KOPT-K1 (cell line): Measurements from ENCODE around the gene LORICRIN.

Experiments
- H3K27ac ChIP-seq: fragments of 200-600 bp; sonication (generic); 2 replicates; pipeline ENCODE4 v1.5.1; 2016; ENCODE audit warnings: antibody characterized with exemption, mild to moderate bottlenecking, low read depth, low read length; ENCODE audit not compliant: poor library complexity, severe bottlenecking
- H3K36me3 ChIP-seq: fragments of 200-600 bp; sonication (generic); 2 replicates; pipeline ENCODE4 v1.5.1; 2017; ENCODE audit warnings: antibody characterized with exemption, mild to moderate bottlenecking, low read length, moderate library complexity; ENCODE audit not compliant: insufficient read depth
- H3K9me3 ChIP-seq: fragments of 200-600 bp; sonication (generic); 2 replicates; pipeline ENCODE4 v1.5.1; 2017; ENCODE audit warnings: antibody characterized with exemption, low read length, mild to moderate bottlenecking; ENCODE audit not compliant: insufficient read depth, poor library complexity, severe bottlenecking

The LORICRIN gene

GRCh38 chr1:153307221-153307600 lies 47.7 kb downstream of the LORICRIN start:
- no peak overlapping the region for H3K27ac ChIP-seq
- no peaks in the 10 kb centered on the region for H3K9me3 ChIP-seq
- H3K36me3 ChIP-seq, result no peaks in the 10 kb centered on the region

- no peak overlapping the region for H3K27ac ChIP-seq
- no peaks in the 10 kb centered on the region for H3K9me3 ChIP-seq
- H3K36me3 ChIP-seq, result no peaks in the 10 kb centered on the region
Measured at GRCh38 chr1:153308540-153308939, 49.1 kb downstream of the LORICRIN start.

- no peak overlapping the region for H3K27ac ChIP-seq
- no peaks in the 10 kb centered on the region for H3K36me3 ChIP-seq
- no peaks in the 10 kb centered on the region for H3K9me3 ChIP-seq
Measured at GRCh38 chr1:153309441-153309840, 50.0 kb downstream of the LORICRIN start.

GRCh38 chr1:153310526-153310925 lies 51.0 kb downstream of the LORICRIN start:
- Histone ChIP-seq H3K27ac (no peak overlapping the region), H3K9me3 (no peaks in the 10 kb centered on the region), H3K36me3 (no peaks in the 10 kb centered on the region)
